GM12878 (cell line): ENCODE measurements around the gene RNF152. TPM values are rescaled to one million over a fixed set of nuclear protein-coding genes. Genes with fewer than 3 reads are reported as not detected.

ENCODE experiments used
- ATAC-seq: fragments of 200-7000 bp; cut with Tn5 transposase; 3 replicates; pipeline ENCODE4 v1.9.1; 2020; ENCODE audit warnings: mild to moderate bottlenecking, moderate library complexity
- BruUV-seq: library from RNA; stranded (reverse); fragments of 400-500 nt; replicated peaks from 2 replicates; lab custom pipeline; 2021; lab: Mats Ljungman, UMichigan
- CTCF ChIA-PET: fragments of 300-600 bp; sonication (Branson Sonifier 250); formaldehyde crosslinking; extraction: SDS; loops from one replicate; lab custom pipeline; 2021; ENCODE audit warnings: inconsistent platforms; lab: Yijun Ruan, JAX
- POLR2A ChIA-PET: fragments of 350-600 bp; formaldehyde crosslinking; extraction: SDS; loops from one replicate; lab custom pipeline; 2021; ENCODE audit warnings: inconsistent platforms; lab: Charles Lee
- RAD21 ChIA-PET: fragments of 300-600 bp; sonication (Branson Sonifier 250); formaldehyde crosslinking; loops from one replicate; lab custom pipeline; 2023; ENCODE audit warnings: antibody characterized with exemption; ENCODE audit not compliant: unreplicated experiment; lab: Charles Lee
- SMC1A ChIA-PET: fragments of 300-600 bp; sonication (Branson Sonifier 250); formaldehyde crosslinking; loops from one replicate; lab custom pipeline; 2023; ENCODE audit not compliant: unreplicated experiment, uncharacterized antibody; lab: Charles Lee
- DNase-seq: peaks from one replicate; pipeline ENCODE4 v3.0.0-alpha.2; 2011; ENCODE audit warnings: low read depth, low spot score
- FAIRE-seq: peaks from 3 replicates; lab custom pipeline; 2011; peaks lifted over from hg19 to GRCh38; lab: Jason Lieb, UNC
- H2AFZ ChIP-seq: 2 replicates; pipeline ENCODE4 v1.6.0; 2011; ENCODE audit warnings: low read depth, low read length, control low read depth; ENCODE audit not compliant: control insufficient read depth
- H3K27ac ChIP-seq: 2 replicates; pipeline ENCODE4 v1.5.1; 2011; ENCODE audit warnings: control low read depth; ENCODE audit not compliant: control insufficient read depth, insufficient read depth
- H3K27me3 ChIP-seq, 2 experiments: replicated peaks in 1 of 2; 2 replicates each; pipeline versions ENCODE4 v1.6.0 to v1.6.1; 2011; ENCODE audit warnings: low read length in 1 of 2; ENCODE audit not compliant: control insufficient read depth in 2 of 2, insufficient read depth in 2 of 2
- H3K36me3 ChIP-seq, 2 experiments: 2 replicates each; pipeline ENCODE4 v1.5.1; 2011; ENCODE audit warnings: low read length in 1 of 2; ENCODE audit not compliant: control insufficient read depth in 2 of 2, insufficient read depth in 2 of 2
- H3K4me1 ChIP-seq: 2 replicates; pipeline ENCODE4 v1.6.1; 2011; ENCODE audit warnings: mild to moderate bottlenecking, low read length, moderate library complexity, mixed read lengths; ENCODE audit not compliant: control insufficient read depth, insufficient read depth
- H3K4me2 ChIP-seq: 2 replicates; pipeline ENCODE4 v1.6.0; 2011; ENCODE audit warnings: control low read depth; ENCODE audit not compliant: control insufficient read depth, insufficient read depth
- H3K4me3 ChIP-seq: fragments of 200-600 bp; sonication (generic); 2 replicates; pipeline ENCODE4 v1.5.1; 2016
- H3K79me2 ChIP-seq: 2 replicates; pipeline ENCODE4 v1.6.0; 2011; ENCODE audit warnings: low read length; ENCODE audit not compliant: control insufficient read depth, insufficient read depth
- H3K9ac ChIP-seq: 2 replicates; pipeline ENCODE4 v1.8.0; 2011; ENCODE audit warnings: low read length, control low read depth, mixed read lengths; ENCODE audit not compliant: control insufficient read depth, insufficient read depth
- H3K9me3 ChIP-seq: replicated peaks from 3 replicates; pipeline ENCODE4 v1.5.1; 2011; ENCODE audit warnings: mild to moderate bottlenecking, low read length; ENCODE audit not compliant: control insufficient read depth, insufficient read depth
- H4K20me1 ChIP-seq: 2 replicates; pipeline ENCODE4 v1.6.0; 2011; ENCODE audit not compliant: control insufficient read depth, insufficient read depth
- ASH2L ChIP-seq: fragments of 300-600, 200-600 bp; sonication (generic); IDR thresholded peaks from 2 replicates; pipeline ENCODE4 v1.6.1; 2017; ENCODE audit warnings: low read depth, mild to moderate bottlenecking, borderline replicate concordance
- CBFB ChIP-seq: IDR thresholded peaks from 2 replicates; pipeline ENCODE4 v1.6.1; 2016; ENCODE audit warnings: antibody characterized with exemption, low read depth
- LARP7 ChIP-seq: fragments of 450-650 bp; IDR thresholded peaks from 2 replicates; pipeline ENCODE4 v1.6.1; 2017; ENCODE audit warnings: mild to moderate bottlenecking
- ZSCAN29 ChIP-seq: fragments of 450-650 bp; IDR thresholded peaks from 2 replicates; pipeline ENCODE4 v1.6.1; 2017; ENCODE audit warnings: mild to moderate bottlenecking, moderate library complexity
- WGBS: methylation state at CpG from one replicate; pipeline ENCODE4 v1.1.6; 2016; ENCODE audit warnings: low lambda C conversion rate; ENCODE audit not compliant: insufficient replicate concordance, insufficient coverage; ENCODE audit errors: missing lambda C conversion rate; 5-methylcytosine and 5-hydroxymethylcytosine counted together
- in situ Hi-C: fragments of 300-500 bp; cut with MboI; formaldehyde crosslinking; loops from 9 replicates; pipeline ENCODE4 v1.14.3; 2018; ENCODE audit warnings: mixed read lengths
- intact Hi-C: fragments of 100-400 bp; cut with micrococcal nuclease; formaldehyde crosslinking; loops from one replicate; pipeline ENCODE4 v1.14.2; 2022; ENCODE audit not compliant: unreplicated experiment
- polyA plus RNA-seq, 11 experiments: library from polyadenylated mRNA; depleted of rRNA in 4 of 11; unstranded in 6 of 11; stranded (reverse) in 5 of 11; fragments of >200 nt; fragmentation: Nextera tagmentation in 4 of 11; fragmentation: Illumina TruSeq in 1 of 11; extraction: Ambion mirVana in 4 of 11; extraction: Trizol in 1 of 11; gene quantifications; 1 replicate in 1 of 11; 2 replicates in 10 of 11; pipeline versions ENCODE4 v1.2.1 to v1.2.3, GENCODE V29; 2011 to 2016; ENCODE audit warnings: inconsistent platforms in 2 of 11, missing spikeins in 2 of 11, low read depth in 1 of 11
- total RNA-seq, 4 experiments: library from RNA; depleted of rRNA in 3 of 4; stranded (reverse); fragments of >200 nt in 3 of 4; fragmentation: Illumina TruSeq in 1 of 4; extraction: Trizol in 1 of 4; gene quantifications; 2 replicates each; pipeline versions ENCODE4 v1.2.1 to v1.2.3, GENCODE V29; 2013 to 2021
- TF ChIP-seq, protein P1 (sequence below): fragments of 450-650 bp; IDR thresholded peaks from 2 replicates; pipeline ENCODE4 v1.6.1; 2017; ENCODE audit warnings: mild to moderate bottlenecking, low read depth, inconsistent platforms; ENCODE audit not compliant: poor library complexity, severe bottlenecking
- TF ChIP-seq, protein P2 (sequence below): IDR thresholded peaks from 2 replicates; pipeline ENCODE4 v1.6.1; 2012; ENCODE audit warnings: low read length, inconsistent platforms
- TF ChIP-seq, protein P3 (sequence below): fragments of 450-650 bp; IDR thresholded peaks from 2 replicates; pipeline ENCODE4 v1.6.1; 2017; ENCODE audit warnings: low read depth, mild to moderate bottlenecking, moderate library complexity
- TF ChIP-seq, protein P4 (sequence below): IDR thresholded peaks from 2 replicates; pipeline ENCODE4 v1.6.1; 2011; ENCODE audit warnings: mild to moderate bottlenecking, low read depth, low read length, moderate library complexity; ENCODE audit not compliant: insufficient replicate concordance
- TF ChIP-seq, protein P5 (sequence below): IDR thresholded peaks from 2 replicates; pipeline ENCODE4 v1.6.1; 2011; ENCODE audit warnings: borderline replicate concordance, low read depth, mild to moderate bottlenecking, moderate library complexity, low read length; ENCODE audit not compliant: insufficient read depth, poor library complexity, severe bottlenecking
- TF ChIP-seq, protein P6 (sequence below), 3 experiments: IDR thresholded peaks in 2 of 3; conservative IDR thresholded peaks in 1 of 3; 2 replicates each; pipeline ENCODE4 v1.5.1; 2011; ENCODE audit warnings: low read depth in 3 of 3, low read length in 3 of 3, mild to moderate bottlenecking in 3 of 3, control low read depth in 2 of 3, moderate library complexity in 2 of 3, inconsistent platforms in 1 of 3, mixed read lengths in 1 of 3; ENCODE audit not compliant: control insufficient read depth in 2 of 3, insufficient read depth in 1 of 3; ENCODE audit errors: extremely low read depth in 1 of 3

Gene RNF152
- total and polyA plus RNA-seq, 10 of the 15 experiments (the other 5 are each of a cell fraction or from before 2014, with no cell fraction given): under 0.01 to 0.07 (median 0.03) TPM; not detected in 7

DNA sequence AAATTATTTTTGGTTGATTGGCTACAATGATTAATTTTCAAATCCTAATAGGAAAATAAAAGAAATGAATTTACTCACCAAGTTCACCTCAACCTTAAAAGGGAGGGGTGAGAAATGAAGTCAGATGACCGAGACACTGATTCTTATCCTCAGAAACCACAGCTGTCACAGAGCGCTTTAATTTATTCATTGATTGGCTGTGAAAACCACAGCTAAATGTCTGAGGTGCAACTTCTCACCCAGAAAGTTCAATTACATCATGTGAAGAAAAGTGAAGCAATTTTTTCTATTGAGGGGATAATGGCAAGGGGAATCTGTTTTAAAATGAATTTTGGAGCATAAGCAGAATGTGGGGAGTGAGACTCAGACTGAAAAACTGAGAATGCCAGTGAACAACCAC lies 128.4 kb downstream of the RNF152 start:
- Histone ChIP-seq H3K9ac (no peak overlapping the region), H2AFZ (no peak overlapping the region), H3K4me1 (no peaks in the 10 kb centered on the region), H3K27me3 (no peaks in the 10 kb centered on the region), H4K20me1 (no peaks in the 10 kb centered on the region), H3K4me2 (no peak overlapping the region), H3K9me3 (no peaks in the 10 kb centered on the region; the same call in 2 of the 3 replicates), H3K4me3 (no peak overlapping the region), H3K36me3 (no peaks in the 10 kb centered on the region), H3K79me2 (no peaks in the 10 kb centered on the region), H3K27ac (no peak overlapping the region)
- SMC1A ChIA-PET: no interaction called here
- in situ Hi-C loops: no loop called here
- POLR2A ChIA-PET: no interaction called here
- RAD21 ChIA-PET: no interaction called here
- WGBS: 0% methylated on average over 2 of the region's 2 CpGs
- CTCF ChIA-PET: no interaction called here
- peak; percentile 74 for ATAC-seq
- peak; percentile 24 for DNase-seq
- FAIRE-seq: no peak
- intact Hi-C loops: no loop called here
- BruUV-seq: no TSS peak
- 0 out of 2 replicates have a peak, but pooled peaks have one; percentile 30 for TF ChIP-seq CBFB
- TF ChIP-seq ZSCAN29: no peak
- TF ChIP-seq, protein P1, sequence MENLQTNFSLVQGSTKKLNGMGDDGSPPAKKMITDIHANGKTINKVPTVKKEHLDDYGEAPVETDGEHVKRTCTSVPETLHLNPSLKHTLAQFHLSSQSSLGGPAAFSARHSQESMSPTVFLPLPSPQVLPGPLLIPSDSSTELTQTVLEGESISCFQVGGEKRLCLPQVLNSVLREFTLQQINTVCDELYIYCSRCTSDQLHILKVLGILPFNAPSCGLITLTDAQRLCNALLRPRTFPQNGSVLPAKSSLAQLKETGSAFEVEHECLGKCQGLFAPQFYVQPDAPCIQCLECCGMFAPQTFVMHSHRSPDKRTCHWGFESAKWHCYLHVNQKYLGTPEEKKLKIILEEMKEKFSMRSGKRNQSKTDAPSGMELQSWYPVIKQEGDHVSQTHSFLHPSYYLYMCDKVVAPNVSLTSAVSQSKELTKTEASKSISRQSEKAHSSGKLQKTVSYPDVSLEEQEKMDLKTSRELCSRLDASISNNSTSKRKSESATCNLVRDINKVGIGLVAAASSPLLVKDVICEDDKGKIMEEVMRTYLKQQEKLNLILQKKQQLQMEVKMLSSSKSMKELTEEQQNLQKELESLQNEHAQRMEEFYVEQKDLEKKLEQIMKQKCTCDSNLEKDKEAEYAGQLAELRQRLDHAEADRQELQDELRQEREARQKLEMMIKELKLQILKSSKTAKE: peak; percentile 71
- TF ChIP-seq, protein P2, sequence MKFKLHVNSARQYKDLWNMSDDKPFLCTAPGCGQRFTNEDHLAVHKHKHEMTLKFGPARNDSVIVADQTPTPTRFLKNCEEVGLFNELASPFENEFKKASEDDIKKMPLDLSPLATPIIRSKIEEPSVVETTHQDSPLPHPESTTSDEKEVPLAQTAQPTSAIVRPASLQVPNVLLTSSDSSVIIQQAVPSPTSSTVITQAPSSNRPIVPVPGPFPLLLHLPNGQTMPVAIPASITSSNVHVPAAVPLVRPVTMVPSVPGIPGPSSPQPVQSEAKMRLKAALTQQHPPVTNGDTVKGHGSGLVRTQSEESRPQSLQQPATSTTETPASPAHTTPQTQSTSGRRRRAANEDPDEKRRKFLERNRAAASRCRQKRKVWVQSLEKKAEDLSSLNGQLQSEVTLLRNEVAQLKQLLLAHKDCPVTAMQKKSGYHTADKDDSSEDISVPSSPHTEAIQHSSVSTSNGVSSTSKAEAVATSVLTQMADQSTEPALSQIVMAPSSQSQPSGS: peak; percentile 50; the same call in 1 of the 2 replicates
- TF ChIP-seq, protein P3, sequence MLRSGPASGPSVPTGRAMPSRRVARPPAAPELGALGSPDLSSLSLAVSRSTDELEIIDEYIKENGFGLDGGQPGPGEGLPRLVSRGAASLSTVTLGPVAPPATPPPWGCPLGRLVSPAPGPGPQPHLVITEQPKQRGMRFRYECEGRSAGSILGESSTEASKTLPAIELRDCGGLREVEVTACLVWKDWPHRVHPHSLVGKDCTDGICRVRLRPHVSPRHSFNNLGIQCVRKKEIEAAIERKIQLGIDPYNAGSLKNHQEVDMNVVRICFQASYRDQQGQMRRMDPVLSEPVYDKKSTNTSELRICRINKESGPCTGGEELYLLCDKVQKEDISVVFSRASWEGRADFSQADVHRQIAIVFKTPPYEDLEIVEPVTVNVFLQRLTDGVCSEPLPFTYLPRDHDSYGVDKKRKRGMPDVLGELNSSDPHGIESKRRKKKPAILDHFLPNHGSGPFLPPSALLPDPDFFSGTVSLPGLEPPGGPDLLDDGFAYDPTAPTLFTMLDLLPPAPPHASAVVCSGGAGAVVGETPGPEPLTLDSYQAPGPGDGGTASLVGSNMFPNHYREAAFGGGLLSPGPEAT: peak; percentile 19; the same call in 1 of the 2 replicates
- TF ChIP-seq, protein P4, sequence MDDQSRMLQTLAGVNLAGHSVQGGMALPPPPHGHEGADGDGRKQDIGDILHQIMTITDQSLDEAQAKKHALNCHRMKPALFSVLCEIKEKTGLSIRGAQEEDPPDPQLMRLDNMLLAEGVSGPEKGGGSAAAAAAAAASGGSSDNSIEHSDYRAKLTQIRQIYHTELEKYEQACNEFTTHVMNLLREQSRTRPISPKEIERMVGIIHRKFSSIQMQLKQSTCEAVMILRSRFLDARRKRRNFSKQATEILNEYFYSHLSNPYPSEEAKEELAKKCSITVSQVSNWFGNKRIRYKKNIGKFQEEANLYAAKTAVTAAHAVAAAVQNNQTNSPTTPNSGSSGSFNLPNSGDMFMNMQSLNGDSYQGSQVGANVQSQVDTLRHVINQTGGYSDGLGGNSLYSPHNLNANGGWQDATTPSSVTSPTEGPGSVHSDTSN: peak; percentile 36
- TF ChIP-seq, protein P5, sequence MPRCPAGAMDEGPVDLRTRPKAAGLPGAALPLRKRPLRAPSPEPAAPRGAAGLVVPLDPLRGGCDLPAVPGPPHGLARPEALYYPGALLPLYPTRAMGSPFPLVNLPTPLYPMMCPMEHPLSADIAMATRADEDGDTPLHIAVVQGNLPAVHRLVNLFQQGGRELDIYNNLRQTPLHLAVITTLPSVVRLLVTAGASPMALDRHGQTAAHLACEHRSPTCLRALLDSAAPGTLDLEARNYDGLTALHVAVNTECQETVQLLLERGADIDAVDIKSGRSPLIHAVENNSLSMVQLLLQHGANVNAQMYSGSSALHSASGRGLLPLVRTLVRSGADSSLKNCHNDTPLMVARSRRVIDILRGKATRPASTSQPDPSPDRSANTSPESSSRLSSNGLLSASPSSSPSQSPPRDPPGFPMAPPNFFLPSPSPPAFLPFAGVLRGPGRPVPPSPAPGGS: no peak
- TF ChIP-seq ASH2L: no peak
- TF ChIP-seq, protein P6, sequence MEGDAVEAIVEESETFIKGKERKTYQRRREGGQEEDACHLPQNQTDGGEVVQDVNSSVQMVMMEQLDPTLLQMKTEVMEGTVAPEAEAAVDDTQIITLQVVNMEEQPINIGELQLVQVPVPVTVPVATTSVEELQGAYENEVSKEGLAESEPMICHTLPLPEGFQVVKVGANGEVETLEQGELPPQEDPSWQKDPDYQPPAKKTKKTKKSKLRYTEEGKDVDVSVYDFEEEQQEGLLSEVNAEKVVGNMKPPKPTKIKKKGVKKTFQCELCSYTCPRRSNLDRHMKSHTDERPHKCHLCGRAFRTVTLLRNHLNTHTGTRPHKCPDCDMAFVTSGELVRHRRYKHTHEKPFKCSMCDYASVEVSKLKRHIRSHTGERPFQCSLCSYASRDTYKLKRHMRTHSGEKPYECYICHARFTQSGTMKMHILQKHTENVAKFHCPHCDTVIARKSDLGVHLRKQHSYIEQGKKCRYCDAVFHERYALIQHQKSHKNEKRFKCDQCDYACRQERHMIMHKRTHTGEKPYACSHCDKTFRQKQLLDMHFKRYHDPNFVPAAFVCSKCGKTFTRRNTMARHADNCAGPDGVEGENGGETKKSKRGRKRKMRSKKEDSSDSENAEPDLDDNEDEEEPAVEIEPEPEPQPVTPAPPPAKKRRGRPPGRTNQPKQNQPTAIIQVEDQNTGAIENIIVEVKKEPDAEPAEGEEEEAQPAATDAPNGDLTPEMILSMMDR (IDR thresholded peaks at IDR 0.05 in 2 of 3, conservative IDR thresholded peaks at IDR 0.05 in 1 of 3; ENCODE audit: control insufficient read depth in 2 of 3, extremely low read depth in 1 of 3, insufficient read depth in 1 of 3, low read depth in 3 of 3, low read length in 3 of 3): no peak
- no peak for TF ChIP-seq LARP7
